Endodermal cell (in vitro differentiated cells): ENCODE measurements around the gene HOMER2. TPM values are rescaled to one million over a fixed set of nuclear protein-coding genes. Genes with fewer than 3 reads are reported as not detected.

Experiments
- DNase-seq: peaks from one replicate; pipeline ENCODE4 v3.0.0-alpha.2; 2017
- H3K27ac ChIP-seq: 2 replicates; pipeline ENCODE4 v1.5.1; 2013; ENCODE audit warnings: mild to moderate bottlenecking, low read depth, low read length, moderate library complexity
- H3K27me3 ChIP-seq: 2 replicates; pipeline ENCODE4 v1.6.1; 2013; ENCODE audit warnings: mild to moderate bottlenecking, low read length, moderate library complexity; ENCODE audit not compliant: insufficient read depth, control insufficient read depth, poor library complexity, severe bottlenecking
- H3K36me3 ChIP-seq: 2 replicates; pipeline ENCODE4 v1.7.0; 2013; ENCODE audit warnings: mild to moderate bottlenecking, low read length, moderate library complexity; ENCODE audit not compliant: control insufficient read depth, insufficient read depth
- H3K4me1 ChIP-seq: one replicate; pipeline ENCODE4 v1.7.0; 2013; ENCODE audit warnings: low read length; ENCODE audit not compliant: control insufficient read depth, insufficient read depth
- H3K4me3 ChIP-seq: 2 replicates; pipeline ENCODE4 v1.5.1; 2013; ENCODE audit warnings: mild to moderate bottlenecking, low read length, moderate library complexity
- H3K9ac ChIP-seq: 2 replicates; pipeline ENCODE4 v1.6.1; 2013; ENCODE audit warnings: mild to moderate bottlenecking, low read length, moderate library complexity; ENCODE audit not compliant: poor library complexity, severe bottlenecking; ENCODE audit errors: extremely low read depth
- H3K9me3 ChIP-seq: 2 replicates; pipeline ENCODE4 v1.6.1; 2013; ENCODE audit warnings: mild to moderate bottlenecking, low read length, moderate library complexity; ENCODE audit not compliant: control insufficient read depth
- H3K27ac Mint-ChIP-seq: 2 replicates; pipeline ENCODE4 v1.8.0; 2020; ENCODE audit warnings: mixed read lengths
- H3K27me3 Mint-ChIP-seq: 2 replicates; pipeline ENCODE4 v1.8.0; 2021; ENCODE audit warnings: mild to moderate bottlenecking, mixed read lengths; ENCODE audit not compliant: insufficient read depth
- H3K36me3 Mint-ChIP-seq: 2 replicates; pipeline ENCODE4 v1.8.0; 2020; ENCODE audit warnings: low read depth, mixed read lengths
- H3K4me1 Mint-ChIP-seq: 2 replicates; pipeline ENCODE4 v1.8.0; 2020; ENCODE audit warnings: mixed read lengths
- H3K4me3 Mint-ChIP-seq: 2 replicates; pipeline ENCODE4 v1.8.0; 2020; ENCODE audit warnings: mild to moderate bottlenecking, moderate library complexity, mixed read lengths
- H3K9me3 Mint-ChIP-seq: 2 replicates; pipeline ENCODE4 v1.8.0; 2020; ENCODE audit warnings: mild to moderate bottlenecking, mixed read lengths
- WGBS, 2 experiments: methylation state at CpG; one replicate each; pipeline versions ENCODE4 v1.1.5 to v1.1.7; 2013; ENCODE audit warnings: missing lambda C conversion rate in 2 of 2, mixed read lengths in 1 of 2; ENCODE audit not compliant: insufficient coverage in 1 of 2, insufficient read length in 1 of 2; 5-methylcytosine and 5-hydroxymethylcytosine counted together
- total RNA-seq, 2 donors: library from RNA; stranded (reverse); fragmentation: NEBNext Ultra II Directional in 1 of 2; extraction: Animal tissue kit (Norgen Biotek cat#: 25700) in 1 of 2; gene quantifications; 2 replicates in 1 of 2; 3 replicates in 1 of 2; pipeline ENCODE4 v1.2.1, GENCODE V29; 2021
- TF ChIP-seq, protein P1 (sequence below): fragments of 200-600 bp; sonication (generic); conservative IDR thresholded peaks from 2 replicates; pipeline ENCODE4 v1.5.0; 2021; ENCODE audit warnings: antibody characterized with exemption, mild to moderate bottlenecking

HOMER2 gene
- total RNA-seq, 2 donors from 2014 or later, result 31.8 to 32.7 TPM

DNA sequence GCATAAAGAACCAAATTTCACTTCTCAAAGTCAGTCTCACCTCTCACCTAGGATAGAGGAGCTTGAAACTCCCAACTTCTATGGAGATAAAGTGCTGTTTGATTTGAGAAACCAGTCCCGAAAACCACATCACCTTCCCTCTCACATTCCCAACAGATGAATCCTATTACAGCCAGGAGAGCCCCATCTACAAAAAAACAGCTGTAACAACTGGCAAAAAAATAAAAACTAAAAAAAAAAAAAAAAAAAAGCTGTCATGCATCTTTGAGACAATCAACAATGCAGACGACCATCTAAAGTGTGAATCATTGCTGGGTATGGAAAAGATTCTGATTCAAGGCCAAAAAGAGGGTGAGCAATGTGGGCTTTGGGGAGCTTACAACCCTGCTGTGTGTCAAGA, 23.8 kb downstream of the HOMER2 start:
- no peaks in the 10 kb centered on the region for H3K4me1 ChIP-seq
- H3K9me3 ChIP-seq, result no peaks in the 10 kb centered on the region
- no peaks in the 10 kb centered on the region for H3K27me3 ChIP-seq
- no peaks in the 10 kb centered on the region for H3K36me3 ChIP-seq
- peaks cover 8% of the 10 kb centered on the region for H3K4me1 Mint-ChIP-seq
- H3K4me3 ChIP-seq, result no peak overlapping the region
- H3K27ac ChIP-seq, result no peak overlapping the region
- TF ChIP-seq, protein P1, sequence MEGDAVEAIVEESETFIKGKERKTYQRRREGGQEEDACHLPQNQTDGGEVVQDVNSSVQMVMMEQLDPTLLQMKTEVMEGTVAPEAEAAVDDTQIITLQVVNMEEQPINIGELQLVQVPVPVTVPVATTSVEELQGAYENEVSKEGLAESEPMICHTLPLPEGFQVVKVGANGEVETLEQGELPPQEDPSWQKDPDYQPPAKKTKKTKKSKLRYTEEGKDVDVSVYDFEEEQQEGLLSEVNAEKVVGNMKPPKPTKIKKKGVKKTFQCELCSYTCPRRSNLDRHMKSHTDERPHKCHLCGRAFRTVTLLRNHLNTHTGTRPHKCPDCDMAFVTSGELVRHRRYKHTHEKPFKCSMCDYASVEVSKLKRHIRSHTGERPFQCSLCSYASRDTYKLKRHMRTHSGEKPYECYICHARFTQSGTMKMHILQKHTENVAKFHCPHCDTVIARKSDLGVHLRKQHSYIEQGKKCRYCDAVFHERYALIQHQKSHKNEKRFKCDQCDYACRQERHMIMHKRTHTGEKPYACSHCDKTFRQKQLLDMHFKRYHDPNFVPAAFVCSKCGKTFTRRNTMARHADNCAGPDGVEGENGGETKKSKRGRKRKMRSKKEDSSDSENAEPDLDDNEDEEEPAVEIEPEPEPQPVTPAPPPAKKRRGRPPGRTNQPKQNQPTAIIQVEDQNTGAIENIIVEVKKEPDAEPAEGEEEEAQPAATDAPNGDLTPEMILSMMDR, result no peak
- H3K27ac Mint-ChIP-seq, result no peak overlapping the region
- no peak overlapping the region for H3K4me3 Mint-ChIP-seq
- no peak for DNase-seq
- H3K27me3 Mint-ChIP-seq, result no peaks in the 10 kb centered on the region
- H3K36me3 Mint-ChIP-seq, result no peaks in the 10 kb centered on the region
- no peaks in the 10 kb centered on the region for H3K9me3 Mint-ChIP-seq
- no peak overlapping the region for H3K9ac ChIP-seq
- WGBS, 2 experiments, result 76% methylated on average over 1 of the region's 2 CpGs; no CpG with 5 or more reads in 1 of the 2 experiments

DNA sequence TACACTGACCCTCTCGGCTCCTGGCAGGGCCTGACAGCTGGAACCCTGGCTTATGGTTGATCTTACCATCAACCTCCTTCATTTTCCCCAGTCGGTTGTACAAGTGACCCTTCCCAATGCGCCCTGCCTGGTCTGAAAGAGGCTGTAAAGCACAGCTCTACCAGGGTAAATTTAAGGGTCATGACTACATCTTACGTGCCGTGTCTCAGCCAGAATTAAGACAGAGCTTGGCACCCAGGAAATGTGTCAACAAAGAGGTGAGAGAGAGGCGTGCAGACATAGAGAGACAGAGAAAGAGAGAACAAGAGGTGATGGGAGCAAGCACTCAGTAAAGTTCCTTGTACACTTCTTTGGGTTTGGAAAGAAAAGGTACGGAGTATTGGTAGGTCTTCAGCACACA, 28.8 kb downstream of the HOMER2 start:
- H3K27me3 Mint-ChIP-seq, result no peaks in the 10 kb centered on the region
- Histone ChIP-seq H3K9ac (no peak overlapping the region), H3K36me3 (no peaks in the 10 kb centered on the region), H3K27me3 (no peaks in the 10 kb centered on the region), H3K27ac (no peak overlapping the region), H3K9me3 (no peaks in the 10 kb centered on the region), H3K4me3 (no peak overlapping the region), H3K4me1 (no peaks in the 10 kb centered on the region)
- TF ChIP-seq, protein P1, result no peak
- H3K36me3 Mint-ChIP-seq, result no peaks in the 10 kb centered on the region
- no peak for DNase-seq
- WGBS, 2 experiments, result 92% methylated on average over 7 of the region's 7 CpGs
- no peaks in the 10 kb centered on the region for H3K9me3 Mint-ChIP-seq
- H3K27ac Mint-ChIP-seq, result no peak overlapping the region
- H3K4me1 Mint-ChIP-seq, result peaks cover 5% of the 10 kb centered on the region
- no peak overlapping the region for H3K4me3 Mint-ChIP-seq

DNA sequence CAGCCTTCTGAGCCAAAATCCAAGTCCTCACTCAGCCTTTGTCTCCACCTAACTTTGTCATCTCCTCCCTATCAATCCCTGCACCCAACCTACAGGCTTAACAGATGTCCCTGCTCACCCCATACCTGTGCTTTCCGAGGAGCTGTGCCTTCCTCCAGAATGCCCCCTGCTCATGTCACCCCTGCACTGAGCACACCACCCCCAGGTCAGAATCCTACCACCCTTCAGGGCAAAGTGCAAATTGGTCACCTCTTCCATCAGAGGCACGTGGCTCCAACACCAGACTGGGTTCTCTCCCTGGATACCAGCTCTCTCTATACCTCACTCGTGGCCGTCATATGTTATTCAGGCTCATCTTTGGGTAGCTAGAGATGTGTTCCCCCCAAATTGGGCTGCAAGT, 29.8 kb downstream of the HOMER2 start:
- H3K27me3 Mint-ChIP-seq, result no peaks in the 10 kb centered on the region
- H3K27ac Mint-ChIP-seq, result no peak overlapping the region
- peaks cover 2% of the 10 kb centered on the region for H3K4me1 Mint-ChIP-seq
- H3K9me3 Mint-ChIP-seq, result no peaks in the 10 kb centered on the region
- no peak for DNase-seq
- Histone ChIP-seq H3K27ac (no peak overlapping the region), H3K4me1 (no peaks in the 10 kb centered on the region), H3K9ac (no peak overlapping the region), H3K4me3 (no peak overlapping the region), H3K27me3 (no peaks in the 10 kb centered on the region), H3K36me3 (no peaks in the 10 kb centered on the region), H3K9me3 (no peaks in the 10 kb centered on the region)
- 92 to 95% methylated on average over 3 to 4 of the region's 4 CpGs for WGBS, 2 experiments
- TF ChIP-seq, protein P1, result no peak
- H3K36me3 Mint-ChIP-seq, result no peaks in the 10 kb centered on the region
- H3K4me3 Mint-ChIP-seq, result no peak overlapping the region
